GM10266 (cell line): ENCODE data around the gene ODAPH.

ENCODE experiments used
- DNase-seq: peaks from one replicate; pipeline ENCODE4 v3.0.0; 2012; ENCODE audit errors: extremely low spot score
- TF ChIP-seq, protein P1 (sequence below): IDR thresholded peaks from 2 replicates; pipeline ENCODE4 v1.5.1; 2012; ENCODE audit warnings: mild to moderate bottlenecking, low read depth; ENCODE audit not compliant: control insufficient read depth, insufficient read depth; ENCODE audit errors: missing control alignments

Gene ODAPH

DNA sequence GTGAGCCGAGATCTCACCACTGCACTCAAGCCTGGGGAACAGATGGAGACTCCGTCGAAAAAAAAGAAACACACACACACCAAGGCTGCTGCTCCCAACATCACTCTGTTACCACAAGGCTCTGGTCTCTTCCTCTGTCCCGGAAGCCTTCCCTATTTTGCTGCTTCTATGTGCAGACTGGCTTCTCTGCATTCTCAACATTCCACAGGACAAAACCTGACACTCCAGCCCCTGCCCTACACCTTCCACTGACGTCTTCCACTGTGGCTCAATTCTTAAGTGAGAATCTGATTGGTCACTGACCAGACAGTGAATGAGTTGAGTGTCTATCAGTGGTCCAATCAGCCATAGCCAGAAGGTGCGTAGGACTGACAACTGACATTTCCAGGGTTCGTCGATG lies 5.9 kb downstream of the ODAPH start:
- DNase-seq = no peak
- TF ChIP-seq, protein P1, sequence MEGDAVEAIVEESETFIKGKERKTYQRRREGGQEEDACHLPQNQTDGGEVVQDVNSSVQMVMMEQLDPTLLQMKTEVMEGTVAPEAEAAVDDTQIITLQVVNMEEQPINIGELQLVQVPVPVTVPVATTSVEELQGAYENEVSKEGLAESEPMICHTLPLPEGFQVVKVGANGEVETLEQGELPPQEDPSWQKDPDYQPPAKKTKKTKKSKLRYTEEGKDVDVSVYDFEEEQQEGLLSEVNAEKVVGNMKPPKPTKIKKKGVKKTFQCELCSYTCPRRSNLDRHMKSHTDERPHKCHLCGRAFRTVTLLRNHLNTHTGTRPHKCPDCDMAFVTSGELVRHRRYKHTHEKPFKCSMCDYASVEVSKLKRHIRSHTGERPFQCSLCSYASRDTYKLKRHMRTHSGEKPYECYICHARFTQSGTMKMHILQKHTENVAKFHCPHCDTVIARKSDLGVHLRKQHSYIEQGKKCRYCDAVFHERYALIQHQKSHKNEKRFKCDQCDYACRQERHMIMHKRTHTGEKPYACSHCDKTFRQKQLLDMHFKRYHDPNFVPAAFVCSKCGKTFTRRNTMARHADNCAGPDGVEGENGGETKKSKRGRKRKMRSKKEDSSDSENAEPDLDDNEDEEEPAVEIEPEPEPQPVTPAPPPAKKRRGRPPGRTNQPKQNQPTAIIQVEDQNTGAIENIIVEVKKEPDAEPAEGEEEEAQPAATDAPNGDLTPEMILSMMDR = no peak

DNA sequence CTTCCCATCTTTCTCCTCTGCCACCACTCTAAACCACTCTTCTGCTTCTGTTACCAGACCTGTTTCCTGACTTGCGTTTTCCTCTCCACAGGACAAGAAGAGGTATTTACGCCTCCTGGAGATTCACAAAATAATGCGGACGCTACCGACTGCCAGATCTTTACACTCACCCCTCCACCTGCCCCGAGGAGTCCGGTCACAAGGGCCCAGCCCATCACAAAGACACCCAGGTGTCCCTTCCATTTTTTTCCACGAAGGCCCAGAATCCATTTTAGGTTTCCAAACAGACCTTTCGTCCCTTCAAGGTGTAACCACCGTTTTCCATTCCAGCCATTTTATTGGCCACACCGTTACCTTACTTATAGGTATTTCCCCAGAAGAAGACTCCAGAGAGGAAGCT lies 8.2 kb downstream of the ODAPH start:
- DNase-seq = no peak
- TF ChIP-seq, protein P1 = no peak

GRCh38 chr4:75565481-75565880 lies 9.6 kb downstream of the ODAPH start:
- no peak for DNase-seq
- TF ChIP-seq, protein P1 = no peak

GRCh38 chr4:75566911-75567310 lies 11.0 kb downstream of the ODAPH start:
- no peak for DNase-seq
- TF ChIP-seq, protein P1 = no peak

DNA sequence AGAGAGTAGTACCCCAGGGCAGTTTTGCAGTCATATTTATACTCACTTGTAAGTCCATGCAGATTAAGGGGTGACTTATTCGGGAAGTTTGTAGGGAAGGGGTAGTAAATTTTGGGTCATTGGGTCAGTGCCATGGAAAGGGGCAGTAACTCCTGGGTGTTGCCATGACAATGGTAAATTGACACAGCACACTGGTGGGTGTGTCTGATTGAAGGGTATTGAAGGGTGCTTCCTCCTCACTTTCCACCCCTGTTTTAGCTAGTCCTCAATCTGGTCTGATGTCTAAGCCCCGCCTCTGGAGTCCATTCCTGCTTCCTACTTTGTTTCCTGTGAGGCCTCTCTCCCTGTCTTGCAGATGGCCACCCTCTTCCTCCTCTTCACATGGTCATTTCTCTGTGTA lies 11.9 kb downstream of the ODAPH start:
- no peak for DNase-seq

DNA sequence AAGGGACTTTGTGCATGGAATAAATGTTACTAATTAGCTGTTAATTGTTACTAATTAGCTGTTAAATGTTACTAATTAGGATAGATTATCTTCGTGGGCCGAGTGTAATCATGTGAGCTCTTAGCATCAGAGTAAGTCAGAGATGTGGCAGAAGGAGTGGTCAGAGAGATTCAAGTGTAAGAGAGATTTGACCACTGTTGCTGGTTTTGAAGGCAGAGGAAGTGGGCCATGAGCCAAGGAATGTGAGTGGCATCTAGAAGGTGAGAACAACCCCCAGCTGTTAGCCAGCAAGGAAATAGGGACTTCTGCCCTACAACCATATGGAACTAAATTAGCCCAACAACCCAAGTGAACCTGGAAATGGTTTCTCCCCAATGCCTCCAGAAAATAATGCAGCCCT lies 28.2 kb downstream of the ODAPH start:
- TF ChIP-seq, protein P1 = no peak
- no peak for DNase-seq

More for the DNA sequence above, 11.9 kb downstream of the ODAPH start:
- TF ChIP-seq, protein P1 = no peak

DNA sequence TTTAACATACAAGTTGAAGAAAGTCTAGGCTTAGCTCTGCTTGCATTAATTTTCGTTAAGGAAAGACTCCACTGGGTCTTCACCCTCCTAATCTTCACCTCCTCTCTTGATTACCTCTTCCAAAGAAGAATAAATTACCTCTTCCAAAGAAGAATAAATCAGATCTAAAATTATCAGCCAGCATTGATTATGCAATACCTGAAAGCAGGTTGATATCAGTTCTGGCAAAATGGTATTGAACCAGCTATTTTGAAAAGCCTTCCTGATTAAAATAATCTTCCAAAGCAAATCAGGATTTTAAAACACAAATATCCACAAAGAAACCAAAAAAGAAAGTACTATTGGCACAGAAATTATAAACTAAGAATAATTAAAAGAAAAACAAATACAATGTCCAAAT lies 37.5 kb downstream of the ODAPH start:
- TF ChIP-seq, protein P1 = no peak
- no peak for DNase-seq
